HG03378 (cell line): Measurements from ENCODE around the gene KRTAP5-4.
"Not testable (repeated sequence)": the region's sequence is repeated elsewhere in the genome, so short reads cannot be mapped to it uniquely, and the experiment has no call there.

Experiments
- ATAC-seq: cut with Tn5 transposase; IDR thresholded peaks from one replicate; pipeline ENCODE4 v1.9.1; 2021; ENCODE audit warnings: mild to moderate bottlenecking, moderate library complexity; ENCODE audit not compliant: unreplicated experiment

KRTAP5-4 gene

GRCh38 chr11:1653541-1654387 lies 31.8 kb upstream of the KRTAP5-4 start:
- no peak for ATAC-seq

GRCh38 chr11:1652771-1653540 lies 31.0 kb upstream of the KRTAP5-4 start:
- no peak for ATAC-seq

- no peak for ATAC-seq
These were observed 30.5 kb upstream of the KRTAP5-4 start for GRCh38 chr11:1652442-1652770.

DNA sequence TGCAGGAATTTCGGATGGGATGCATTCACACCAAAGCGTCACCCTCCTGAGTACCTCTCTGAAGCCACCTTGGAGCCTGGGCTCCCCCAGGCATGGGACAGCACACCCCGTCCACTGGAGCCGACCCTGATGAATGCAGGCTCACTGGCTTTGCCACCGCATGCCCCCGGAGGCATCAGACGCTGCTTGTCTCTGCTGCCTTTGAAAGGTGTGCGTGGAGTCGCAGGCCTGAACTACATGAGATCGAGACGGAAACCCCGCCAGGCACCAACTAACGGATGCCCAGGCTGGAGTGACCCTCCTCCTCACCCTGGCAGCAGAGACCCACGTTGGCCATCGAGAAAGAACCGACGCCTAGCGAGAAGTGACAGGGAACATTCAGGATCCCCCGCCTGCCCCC lies 30.1 kb upstream of the KRTAP5-4 start:
- ATAC-seq: no peak

GRCh38 chr11:1651411-1651980 lies 29.6 kb upstream of the KRTAP5-4 start:
- ATAC-seq: no peak

GRCh38 chr11:1650918-1651262 lies 29.0 kb upstream of the KRTAP5-4 start:
- no peak for ATAC-seq

- ATAC-seq: no peak
These were observed 28.3 kb upstream of the KRTAP5-4 start for GRCh38 chr11:1650034-1650917.

DNA sequence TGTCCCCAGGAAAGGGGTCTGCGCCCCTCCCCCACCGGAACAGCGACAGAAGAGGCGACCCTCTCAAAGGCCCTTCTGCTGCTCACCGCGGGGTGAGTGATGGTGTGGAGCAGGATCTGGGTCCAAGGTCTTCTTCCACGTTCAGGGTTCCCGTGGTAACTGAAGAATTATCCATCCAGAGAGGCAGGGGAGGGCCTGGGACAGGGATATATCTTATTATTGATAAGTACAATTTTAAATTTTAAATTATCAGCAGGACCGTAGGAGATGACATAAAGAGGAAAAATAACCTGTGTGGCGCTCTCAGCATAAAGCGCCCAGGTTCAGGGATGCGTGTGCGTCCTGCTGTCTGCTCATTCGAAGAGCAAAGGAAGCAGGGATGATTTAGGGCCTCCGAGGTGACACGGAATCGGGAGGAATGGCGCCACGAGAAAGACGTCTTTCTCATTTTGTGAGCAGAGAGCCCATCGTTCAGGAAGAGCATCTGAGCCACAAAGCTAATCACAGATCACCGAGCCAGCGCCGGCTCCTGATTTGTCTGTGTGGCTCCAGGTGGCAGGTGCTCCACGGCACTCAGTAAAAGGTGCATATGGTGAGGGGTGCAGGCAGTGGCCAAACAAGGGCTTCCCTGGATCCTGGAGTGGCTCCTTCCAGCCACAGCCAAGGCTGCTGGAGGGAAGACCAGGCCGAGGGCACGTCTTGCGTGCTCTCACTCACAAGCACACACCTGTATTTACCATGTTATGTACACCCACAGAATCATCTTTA lies 26.9 kb upstream of the KRTAP5-4 start:
- ATAC-seq: no peak

GRCh38 chr11:1647901-1648652 lies 26.1 kb upstream of the KRTAP5-4 start:
- ATAC-seq: no peak

GRCh38 chr11:1646540-1646939 lies 24.6 kb upstream of the KRTAP5-4 start:
- ATAC-seq: not testable (repeated sequence)

DNA sequence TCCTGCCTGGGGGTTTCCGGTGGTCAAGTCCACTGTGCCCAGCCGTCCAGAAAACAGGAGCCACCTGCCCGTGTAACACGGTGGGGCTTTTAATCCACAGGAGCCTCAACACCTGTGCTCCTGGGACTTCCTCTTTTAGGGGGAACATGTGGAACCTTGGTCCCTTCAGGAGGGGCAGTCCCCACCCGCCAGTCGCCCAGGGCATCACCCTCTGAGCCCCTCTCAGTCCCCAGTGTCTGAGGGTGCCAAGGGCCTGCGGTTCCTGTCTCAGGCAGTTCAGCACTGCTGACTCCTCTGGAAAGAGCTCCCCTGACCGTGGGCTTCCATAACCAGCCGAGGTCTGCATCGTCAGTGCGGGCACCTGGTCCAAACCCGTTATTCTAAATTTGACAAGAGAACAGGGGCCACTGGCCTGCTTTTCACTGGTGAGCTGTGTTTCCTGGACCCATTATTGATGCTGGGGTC lies 23.5 kb upstream of the KRTAP5-4 start:
- ATAC-seq: no peak

DNA sequence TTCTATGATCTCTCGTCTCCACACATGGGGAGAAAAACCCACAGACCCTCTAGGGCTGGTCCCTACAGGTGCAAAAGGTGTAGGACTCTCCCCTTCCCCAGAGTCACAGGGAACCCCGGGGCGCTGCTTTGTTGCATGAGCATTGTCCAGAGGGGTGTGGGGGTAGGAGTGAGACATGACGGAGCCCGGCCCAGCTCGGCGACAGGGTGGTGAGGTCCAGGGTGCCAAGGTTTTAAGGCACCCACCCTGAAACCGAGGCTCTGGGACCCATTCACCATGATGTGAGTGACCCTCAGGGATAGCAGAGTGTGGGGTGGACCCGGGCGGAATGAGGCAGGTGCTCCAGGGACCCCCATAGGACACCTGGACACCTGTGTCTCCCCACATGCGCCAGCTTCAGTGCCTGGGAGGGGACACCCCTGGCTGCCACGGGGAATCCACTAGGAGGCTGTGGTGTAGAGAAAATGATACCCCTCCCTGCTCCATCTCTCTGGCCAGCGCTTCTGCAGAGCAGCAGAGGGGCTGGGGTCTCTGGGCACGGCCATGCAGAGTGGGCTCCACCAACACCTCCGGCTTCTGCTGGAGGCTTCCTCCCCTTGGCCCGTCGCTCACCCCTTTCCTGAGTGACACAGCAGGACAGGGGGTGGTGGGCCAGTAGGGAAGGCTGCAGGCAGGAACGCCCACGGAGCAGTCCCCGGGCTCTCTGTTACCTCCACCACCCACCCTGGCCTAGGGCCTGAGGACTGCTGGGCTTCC lies 22.8 kb upstream of the KRTAP5-4 start:
- ATAC-seq: no peak

- ATAC-seq: no peak
These were observed 21.3 kb upstream of the KRTAP5-4 start for GRCh38 chr11:1643146-1643690.

DNA sequence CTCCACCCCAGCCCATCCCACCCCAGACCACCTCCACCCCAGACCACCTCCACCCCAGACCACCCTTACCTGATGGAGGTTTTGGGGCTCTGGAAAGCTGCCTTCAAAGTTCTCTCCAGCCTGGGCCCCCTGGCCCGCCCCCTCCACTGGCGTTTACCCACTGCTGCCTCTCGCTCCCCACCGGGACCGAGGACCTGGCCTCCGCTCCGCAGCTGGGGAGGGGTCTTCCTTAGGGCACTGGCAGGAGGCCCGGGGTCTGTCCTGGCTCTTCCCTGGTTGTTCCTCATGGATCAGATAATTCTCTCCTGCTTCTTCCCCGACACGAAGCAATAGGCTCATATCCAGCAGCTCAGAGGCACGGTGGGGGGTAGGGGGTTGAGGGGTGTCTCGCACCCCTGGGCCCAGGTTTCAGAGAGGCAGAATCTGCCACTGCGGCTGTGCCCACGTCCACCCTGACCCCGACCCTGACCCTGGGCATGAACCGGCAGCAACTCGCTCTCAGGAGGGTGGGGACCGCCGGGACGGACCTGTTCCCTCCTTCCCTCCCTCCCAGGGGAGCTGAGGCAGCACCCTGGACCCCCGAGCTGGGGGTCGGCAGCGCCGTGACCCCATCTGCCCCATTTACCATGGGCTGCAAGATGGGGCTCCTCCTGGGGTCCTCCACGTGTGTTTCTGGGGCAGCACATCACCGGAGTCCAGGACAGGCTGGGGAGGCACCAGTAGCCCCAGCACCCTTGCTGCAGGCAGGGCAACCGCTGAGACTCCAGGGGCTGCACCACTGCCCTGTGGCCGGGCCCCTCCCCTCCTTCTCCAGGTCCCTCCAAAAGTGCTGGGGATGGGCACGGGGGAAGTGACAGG lies 20.6 kb upstream of the KRTAP5-4 start:
- ATAC-seq: no peak

DNA sequence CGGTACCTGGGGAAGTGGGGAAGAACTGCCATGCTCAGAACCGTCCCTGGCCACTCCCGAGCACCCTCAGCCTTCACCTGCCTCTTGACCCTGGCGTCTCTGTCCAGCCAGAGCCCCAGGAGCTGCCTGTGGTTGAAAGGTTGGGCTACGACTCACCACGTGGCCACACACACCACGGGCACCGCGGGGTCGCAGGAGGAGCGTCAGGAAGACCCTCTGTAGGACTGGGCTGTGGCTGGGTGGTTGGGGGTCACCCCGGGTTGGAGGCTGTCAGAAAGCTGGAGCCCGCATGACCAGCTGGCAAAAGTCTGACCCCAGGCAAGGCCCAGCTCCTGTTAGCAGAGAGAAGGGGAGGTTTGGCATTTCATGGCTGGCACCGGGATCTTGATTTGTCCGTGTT lies 19.2 kb upstream of the KRTAP5-4 start:
- ATAC-seq: no peak

DNA sequence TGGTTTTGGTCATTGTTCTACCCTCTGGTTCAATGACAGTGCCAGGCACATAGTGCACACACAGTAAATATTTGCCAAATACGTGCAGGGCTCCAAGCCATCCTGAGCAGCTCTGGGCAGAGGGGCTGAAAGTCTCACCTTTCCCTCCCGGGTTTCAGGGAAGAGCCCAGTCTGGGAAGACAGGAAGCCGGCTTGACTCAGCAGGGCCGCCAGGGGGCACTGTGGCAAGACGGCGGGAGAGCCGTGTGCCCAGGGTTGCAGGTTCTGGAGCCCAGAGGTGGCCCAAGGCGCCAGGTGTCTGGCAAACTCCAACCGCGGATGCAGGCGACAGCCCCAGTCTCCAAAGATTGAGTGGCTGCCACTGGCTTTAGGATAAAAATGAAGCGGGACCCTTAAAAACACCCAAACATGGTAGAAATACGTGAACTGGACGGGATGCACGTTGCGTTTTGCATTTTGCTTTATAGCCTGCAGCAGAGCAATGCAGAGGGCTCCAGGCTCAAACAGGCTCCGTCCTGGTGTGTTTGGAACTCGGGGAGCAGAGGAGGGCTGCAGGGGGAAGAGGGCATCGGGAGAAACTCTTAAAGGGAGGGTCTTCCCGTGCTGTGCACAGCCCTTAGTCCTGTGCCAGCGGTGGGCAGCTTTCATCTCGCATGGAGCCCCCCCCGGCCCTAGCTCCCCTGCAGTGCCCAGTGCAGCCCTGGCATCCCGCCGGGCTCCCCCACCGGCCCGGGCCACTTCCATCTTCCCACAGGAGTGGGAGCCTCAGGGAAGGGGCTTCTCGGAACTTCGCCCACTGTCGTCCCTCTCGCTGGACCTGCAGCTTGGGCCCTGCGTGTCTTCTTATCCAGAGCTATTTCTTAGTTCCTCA lies 18.4 kb upstream of the KRTAP5-4 start:
- no peak for ATAC-seq

GRCh38 chr11:1639666-1640065 lies 17.7 kb upstream of the KRTAP5-4 start:
- no peak for ATAC-seq
